Duodenal mucosa (tissue), 2 donors: ENCODE results near the gene MAGT1.
A peak's percentile ranks its signal among the peaks of the same experiment; 100 is the strongest.
"Not testable (repeated sequence)": the region's sequence is repeated elsewhere in the genome, so short reads cannot be mapped to it uniquely, and the experiment has no call there.

Experiments used
- H3K27ac ChIP-seq: one replicate; pipeline ENCODE4 v1.7.0; 2013; ENCODE audit warnings: low read depth, low read length
- H3K27me3 ChIP-seq, 2 donors: one replicate each; pipeline ENCODE4 v1.7.0; 2013; ENCODE audit warnings: low read length in 2 of 2, control low read depth in 1 of 2; ENCODE audit not compliant: insufficient read depth in 2 of 2, control insufficient read depth in 1 of 2
- H3K36me3 ChIP-seq, 2 donors: one replicate each; pipeline ENCODE4 v1.7.0; 2013; ENCODE audit warnings: low read length in 2 of 2, control low read depth in 1 of 2; ENCODE audit not compliant: insufficient read depth in 2 of 2, control insufficient read depth in 1 of 2
- H3K4me1 ChIP-seq, 2 donors: one replicate each; pipeline ENCODE4 v1.7.0; 2013; ENCODE audit warnings: low read length in 2 of 2, control low read depth in 1 of 2; ENCODE audit not compliant: insufficient read depth in 2 of 2, control insufficient read depth in 1 of 2
- H3K4me3 ChIP-seq, 2 donors: one replicate each; pipeline ENCODE4 v1.7.0; 2013; ENCODE audit warnings: low read length in 2 of 2, low read depth in 1 of 2
- H3K9ac ChIP-seq, 2 donors: one replicate each; pipeline ENCODE4 v1.7.0; 2013; ENCODE audit warnings: low read length in 2 of 2, low read depth in 1 of 2
- H3K9me3 ChIP-seq, 2 donors: one replicate each; pipeline ENCODE4 v1.7.0; 2013; ENCODE audit warnings: low read length in 2 of 2, control low read depth in 1 of 2; ENCODE audit not compliant: control insufficient read depth in 1 of 2

Gene MAGT1

GRCh38 chrX:77919370-77919769 lies 24.1 kb upstream of the MAGT1 start:
- not testable (repeated sequence) for H3K27me3 ChIP-seq, H3K4me3 ChIP-seq, H3K27ac ChIP-seq, H3K4me1 ChIP-seq, H3K36me3 ChIP-seq, H3K9ac ChIP-seq, H3K9me3 ChIP-seq

- no peak overlapping the region for H3K27ac ChIP-seq
- no peak overlapping the region for H3K4me3 ChIP-seq
- no peaks in the 10 kb centered on the region for H3K36me3 ChIP-seq
- no peaks in the 10 kb centered on the region for H3K9me3 ChIP-seq
- H3K9ac ChIP-seq, result no peak overlapping the region
- no peaks in the 10 kb centered on the region for H3K27me3 ChIP-seq
- H3K4me1 ChIP-seq, result peaks cover 0 to 1% of the 10 kb centered on the region in 2 donors
Observed at GRCh38 chrX:77918568-77918967, 23.3 kb upstream of the MAGT1 start.

DNA sequence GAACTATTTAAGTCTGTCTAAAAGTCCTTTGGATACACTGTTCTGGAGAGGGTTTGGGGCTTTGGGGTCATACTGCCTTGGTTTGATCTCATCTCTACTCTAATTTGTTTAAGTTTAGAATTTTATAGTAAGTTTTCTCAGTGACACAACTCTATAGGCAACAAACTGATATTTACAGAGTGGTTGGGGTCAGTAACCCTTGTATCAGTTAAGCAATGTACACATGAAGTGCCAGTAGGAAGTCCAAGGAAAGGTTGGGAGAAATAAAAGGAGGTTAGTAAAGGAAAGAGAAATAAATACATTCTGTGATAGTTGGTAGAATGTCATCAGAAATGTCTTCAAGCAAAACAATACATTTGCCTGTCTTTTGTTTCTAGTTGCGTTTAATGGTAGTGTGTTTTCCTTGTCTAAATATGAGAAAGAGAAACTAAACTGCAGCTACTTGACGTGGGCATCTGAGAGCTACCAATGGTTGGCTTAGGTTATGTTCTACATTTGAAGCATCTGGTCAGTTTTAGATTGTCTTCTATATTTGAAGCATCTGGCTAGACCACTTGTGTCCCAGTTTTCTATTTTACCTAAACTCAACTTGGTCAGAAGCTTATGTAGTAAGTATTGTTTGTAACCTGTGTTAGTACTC lies 22.2 kb upstream of the MAGT1 start:
- Histone ChIP-seq H3K36me3 (no peaks in the 10 kb centered on the region), H3K4me3 (peak overlapping the region in 1 of 2 donors; percentile 15), H3K27ac (no peak overlapping the region), H3K4me1 (peaks cover 0 to 5% of the 10 kb centered on the region in 2 donors), H3K27me3 (no peaks in the 10 kb centered on the region), H3K9ac (no peak overlapping the region), H3K9me3 (no peaks in the 10 kb centered on the region)

GRCh38 chrX:77910108-77910840 lies 15.0 kb upstream of the MAGT1 start, which contains the start of gene ATP7A:
Gene ATP7A, plus strand, starts transcription at chrX:77910693. Its CDS starts 60,949 bp downstream, at chrX:77971642.
- H3K27ac ChIP-seq, result peak within 1 kb of the TSS; percentile 56
- H3K27me3 ChIP-seq, result no peaks in the 10 kb centered on the region
- H3K4me1 ChIP-seq, result peaks cover 5% of the 10 kb centered on the region in 2 donors
- no peaks in the 10 kb centered on the region for H3K36me3 ChIP-seq
- no peaks in the 10 kb centered on the region for H3K9me3 ChIP-seq
- peak within 1 kb of the TSS; percentile 65 to 94 for H3K4me3 ChIP-seq
- H3K9ac ChIP-seq, result peak within 1 kb of the TSS; percentile 79 to 90

- no peak overlapping the region for H3K9ac ChIP-seq
- peak overlapping the region; percentile 32 to 87 for H3K4me3 ChIP-seq
- no peaks in the 10 kb centered on the region for H3K9me3 ChIP-seq
- H3K36me3 ChIP-seq, result peaks cover 5 to 9% of the 10 kb centered on the region in 2 donors
- no peaks in the 10 kb centered on the region for H3K27me3 ChIP-seq
- H3K4me1 ChIP-seq, result peaks cover 0 to 3% of the 10 kb centered on the region in 2 donors
- H3K27ac ChIP-seq, result no peak overlapping the region
Observed at GRCh38 chrX:77901506-77901905, 6.3 kb upstream of the MAGT1 start.

DNA sequence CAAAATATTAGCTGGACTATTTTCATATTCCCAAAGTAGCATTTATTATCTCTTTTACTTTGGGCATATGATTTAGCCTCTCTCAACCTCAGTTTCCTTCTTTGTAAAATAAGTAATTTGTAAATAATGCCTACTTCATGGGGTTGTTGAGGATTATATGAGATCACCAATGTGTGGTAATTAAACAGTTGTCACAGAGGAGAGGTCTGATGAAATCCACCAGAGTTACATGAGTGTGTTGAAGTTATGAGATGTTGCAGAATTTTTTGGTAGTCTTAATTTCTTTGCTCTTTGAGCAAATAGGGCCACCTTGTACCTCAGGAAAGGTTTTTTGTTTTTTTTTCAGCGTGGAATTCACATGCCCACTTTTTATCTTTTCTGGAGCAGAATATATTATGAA lies 5.5 kb upstream of the MAGT1 start:
- no peaks in the 10 kb centered on the region for H3K9me3 ChIP-seq
- peaks cover 5 to 9% of the 10 kb centered on the region in 2 donors for H3K36me3 ChIP-seq
- peak overlapping the region; percentile 79 to 87 for H3K4me3 ChIP-seq
- peak overlapping the region; percentile 93 for H3K27ac ChIP-seq
- peak overlapping the region; percentile 68 to 98 for H3K9ac ChIP-seq
- H3K4me1 ChIP-seq, result peaks cover 0 to 3% of the 10 kb centered on the region in 2 donors
- no peaks in the 10 kb centered on the region for H3K27me3 ChIP-seq

- Histone ChIP-seq H3K27ac (peak within 1 kb of the TSS; percentile 93), H3K27me3 (no peaks in the 10 kb centered on the region), H3K9ac (peak within 1 kb of the TSS; percentile 68 to 98), H3K9me3 (no peaks in the 10 kb centered on the region), H3K4me1 (peaks cover 0 to 3% of the 10 kb centered on the region in 2 donors), H3K36me3 (peaks cover 0 to 5% of the 10 kb centered on the region in 2 donors), H3K4me3 (peak within 1 kb of the TSS; percentile 79 to 87)
Observed at GRCh38 chrX:77899081-77899828, 4.0 kb upstream of the MAGT1 start, which contains the start of gene COX7B. Gene COX7B, plus strand, starts transcription at chrX:77899468. Its CDS starts 86 bp downstream, at chrX:77899554.

GRCh38 chrX:77893713-77894112 lies 1.5 kb downstream of the MAGT1 start:
- H3K9me3 ChIP-seq, result no peaks in the 10 kb centered on the region
- H3K27me3 ChIP-seq, result no peaks in the 10 kb centered on the region
- H3K27ac ChIP-seq, result no peak overlapping the region
- H3K9ac ChIP-seq, result peak overlapping the region in 1 of 2 donors; percentile 91
- peak overlapping the region; percentile 84 to 94 for H3K4me3 ChIP-seq
- peaks cover 5 to 7% of the 10 kb centered on the region in 2 donors for H3K4me1 ChIP-seq
- H3K36me3 ChIP-seq, result no peaks in the 10 kb centered on the region

DNA sequence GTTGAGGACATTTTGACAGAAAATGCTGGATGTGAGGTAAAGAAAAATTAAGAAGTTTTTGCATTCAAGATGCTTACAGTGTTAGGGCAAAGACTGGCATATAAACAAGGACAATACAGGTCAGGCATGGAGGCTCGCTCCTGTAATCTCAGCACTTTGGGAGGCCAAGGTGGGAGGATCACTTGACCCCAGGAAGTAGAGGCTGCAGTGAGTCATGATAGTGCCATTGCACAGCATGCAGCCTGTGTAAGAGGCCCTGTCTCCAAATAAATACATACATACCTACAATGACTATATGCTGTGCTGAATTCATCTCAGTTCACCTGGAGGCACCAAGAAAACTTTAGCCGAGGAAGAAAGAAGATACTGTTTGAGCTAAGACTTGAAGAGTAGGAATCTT lies 2.3 kb downstream of the MAGT1 start:
- peaks cover 5 to 7% of the 10 kb centered on the region in 2 donors for H3K4me1 ChIP-seq
- H3K4me3 ChIP-seq, result peak overlapping the region in 1 of 2 donors; percentile 84
- H3K9ac ChIP-seq, result no peak overlapping the region
- H3K9me3 ChIP-seq, result no peaks in the 10 kb centered on the region
- H3K36me3 ChIP-seq, result no peaks in the 10 kb centered on the region
- no peak overlapping the region for H3K27ac ChIP-seq
- no peaks in the 10 kb centered on the region for H3K27me3 ChIP-seq

GRCh38 chrX:77881418-77881817 lies 13.8 kb downstream of the MAGT1 start:
- not testable (repeated sequence) for H3K4me1 ChIP-seq, H3K27ac ChIP-seq, H3K9ac ChIP-seq, H3K27me3 ChIP-seq, H3K36me3 ChIP-seq, H3K9me3 ChIP-seq, H3K4me3 ChIP-seq
